Upper lobe of right lung (tissue), 1 donor: ENCODE results near the gene PTPRM. TPM values are rescaled to one million over a fixed set of nuclear protein-coding genes. Genes with fewer than 3 reads are reported as not detected.
A peak's percentile ranks its signal among the peaks of the same experiment; 100 is the strongest.

Experiments
- ATAC-seq: fragments of 200-7000 bp; cut with Tn5 transposase; one replicate; pipeline ENCODE4 v1.9.1; 2020; ENCODE audit warnings: mild to moderate bottlenecking, moderate library complexity
- DNase-seq: peaks from one replicate; pipeline ENCODE4 v3.0.0-alpha.2; 2020
- H3K27ac ChIP-seq: fragments of 200-600 bp; one replicate; pipeline ENCODE4 v1.8.0; 2022
- H3K27me3 ChIP-seq: fragments of 200-600 bp; one replicate; pipeline ENCODE4 v1.8.0; 2022; ENCODE audit warnings: mild to moderate bottlenecking
- H3K36me3 ChIP-seq: fragments of 200-600 bp; one replicate; pipeline ENCODE4 v1.8.0; 2022
- H3K4me1 ChIP-seq: fragments of 200-600 bp; one replicate; pipeline ENCODE4 v1.8.0; 2022
- H3K4me3 ChIP-seq: fragments of 200-600 bp; one replicate; pipeline ENCODE4 v1.8.0; 2022; ENCODE audit warnings: mild to moderate bottlenecking
- H3K9me3 ChIP-seq: fragments of 200-600 bp; one replicate; pipeline ENCODE4 v1.8.0; 2022
- CTCF ChIP-seq: fragments of 200-600 bp; IDR thresholded peaks from one replicate; pipeline ENCODE4 v1.8.0; 2022; ENCODE audit warnings: antibody characterized with exemption
- intact Hi-C: fragments of 100-400 bp; cut with DNase I; formaldehyde crosslinking; loops from one replicate; pipeline ENCODE4 v1.11.0; 2022
- total RNA-seq: library from RNA; stranded (reverse); fragmentation: NEBNext Ultra II Directional; extraction: Animal tissue kit (Norgen Biotek cat#: 25700); gene quantifications from one replicate; pipeline ENCODE4 v1.2.1, GENCODE V29; 2021
- donor health status: DM: no; HTN: yes; CAD: no; lungs with severe emphysema.

PTPRM gene
- total RNA-seq, 1 donor from 2014 or later, result 99.3 TPM

- TF ChIP-seq CTCF, result no peak
- intact Hi-C loops, result no loop called here
- Histone ChIP-seq H3K9me3 (no peaks in the 10 kb centered on the region), H3K4me3 (no peak overlapping the region), H3K4me1 (no peaks in the 10 kb centered on the region), H3K27me3 (no peaks in the 10 kb centered on the region), H3K27ac (no peak overlapping the region), H3K36me3 (peaks cover 21% of the 10 kb centered on the region)
- ATAC-seq (peak; percentile 46), DNase-seq (no peak)
These were observed 573.9 kb downstream of the PTPRM start for GRCh38 chr18:8140841-8141501.

DNA sequence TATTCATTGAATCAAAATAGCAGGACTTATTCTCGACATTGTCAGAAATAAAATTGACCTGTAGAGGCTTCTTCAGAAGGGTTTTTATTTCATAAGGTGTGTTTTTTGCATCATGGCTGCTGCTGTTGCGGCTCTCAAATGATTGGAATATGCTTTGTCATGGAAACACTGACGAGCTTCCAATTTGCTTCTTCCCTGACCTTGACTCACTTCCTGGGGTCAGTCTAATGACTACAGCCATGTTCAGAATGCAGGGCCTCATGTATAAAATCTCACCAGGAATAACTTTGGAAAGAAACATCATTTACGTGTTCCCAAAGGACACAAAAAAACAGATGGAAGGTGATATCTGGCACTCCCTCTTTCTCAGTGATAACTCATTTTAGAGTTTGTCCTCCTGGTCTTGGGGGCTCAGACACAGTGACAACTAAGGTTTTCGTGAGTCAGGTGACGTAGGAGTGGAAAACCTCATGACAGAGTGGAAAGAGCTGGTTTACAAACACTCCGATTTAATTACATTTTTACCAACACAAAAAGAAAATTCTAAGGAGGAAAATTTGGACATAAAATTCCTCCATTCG, 575.1 kb downstream of the PTPRM start:
- DNase-seq (no peak), ATAC-seq (no peak)
- Histone ChIP-seq H3K36me3 (peaks cover 21% of the 10 kb centered on the region), H3K27me3 (no peaks in the 10 kb centered on the region), H3K27ac (no peak overlapping the region), H3K4me1 (no peaks in the 10 kb centered on the region), H3K4me3 (no peak overlapping the region), H3K9me3 (no peaks in the 10 kb centered on the region)
- intact Hi-C loops, result no loop called here
- no peak for TF ChIP-seq CTCF

DNA sequence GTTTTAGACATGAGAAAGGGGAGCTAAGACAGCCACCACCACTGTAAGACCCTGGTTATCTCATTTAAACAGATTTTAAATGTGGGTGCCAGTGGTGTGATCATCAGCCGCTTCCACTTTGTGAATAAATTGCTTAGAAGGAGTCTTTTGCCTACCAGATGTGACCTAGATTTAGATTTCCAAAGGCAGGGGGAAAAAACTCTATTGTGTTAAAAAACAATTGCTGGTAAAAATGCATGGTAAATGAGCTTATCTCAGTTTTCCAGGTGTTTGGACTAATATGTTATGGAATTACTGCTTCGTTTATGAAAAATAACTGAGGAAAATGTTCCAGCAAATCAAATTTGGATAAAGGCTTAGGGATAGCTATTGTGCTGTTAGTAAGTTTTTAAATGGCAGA, 575.8 kb downstream of the PTPRM start:
- ATAC-seq, result no peak
- TF ChIP-seq CTCF, result no peak
- DNase-seq, result no peak
- no peaks in the 10 kb centered on the region for H3K9me3 ChIP-seq
- H3K27ac ChIP-seq, result no peak overlapping the region
- no peaks in the 10 kb centered on the region for H3K27me3 ChIP-seq
- H3K4me1 ChIP-seq, result no peaks in the 10 kb centered on the region
- intact Hi-C loops, result no loop called here
- H3K36me3 ChIP-seq, result peaks cover 21% of the 10 kb centered on the region
- no peak overlapping the region for H3K4me3 ChIP-seq

DNA sequence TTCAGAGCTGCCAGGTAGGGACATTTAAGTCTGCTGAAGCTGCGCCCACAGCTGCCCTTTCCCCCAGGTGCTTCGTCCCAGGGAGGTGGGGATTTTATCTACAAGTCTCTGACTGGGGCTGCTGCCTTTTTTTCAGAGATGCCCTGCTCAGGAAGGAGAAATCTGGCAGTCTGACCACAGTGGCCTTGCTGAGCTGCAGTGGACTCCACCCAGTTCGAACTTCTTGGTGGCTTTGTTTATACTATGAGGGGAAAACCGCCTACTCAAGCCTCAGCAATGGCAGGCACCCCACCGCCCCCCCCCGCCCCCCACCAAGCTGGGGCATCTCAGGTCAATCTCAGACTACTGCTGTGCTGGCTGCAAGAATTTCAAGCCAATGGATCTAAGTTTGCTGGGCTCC, 584.1 kb downstream of the PTPRM start:
- intact Hi-C loops, result no loop called here
- ATAC-seq, result no peak
- H3K27ac ChIP-seq, result no peak overlapping the region
- DNase-seq, result no peak
- H3K9me3 ChIP-seq, result no peaks in the 10 kb centered on the region
- no peak overlapping the region for H3K4me3 ChIP-seq
- no peaks in the 10 kb centered on the region for H3K4me1 ChIP-seq
- TF ChIP-seq CTCF, result no peak
- no peaks in the 10 kb centered on the region for H3K27me3 ChIP-seq
- H3K36me3 ChIP-seq, result no peaks in the 10 kb centered on the region

- Histone ChIP-seq H3K27me3 (no peaks in the 10 kb centered on the region), H3K4me1 (no peaks in the 10 kb centered on the region), H3K4me3 (no peak overlapping the region), H3K27ac (no peak overlapping the region), H3K36me3 (no peaks in the 10 kb centered on the region), H3K9me3 (no peaks in the 10 kb centered on the region)
- intact Hi-C loops, result no loop called here
- DNase-seq, result no peak
- TF ChIP-seq CTCF, result no peak
- ATAC-seq, result no peak
These were observed 586.9 kb downstream of the PTPRM start for GRCh38 chr18:8153887-8154583.
